ENCODE data around the gene FXYD3.

- TF ChIP-seq POLR2A (IDR thresholded peaks at IDR 0.05) (no peak), CTCF (IDR thresholded peaks at IDR 0.05) (no peak)
Observed at GRCh38 chr19:35119091-35119490, 3.5 kb downstream of the FXYD3 start.
